ENCODE data around the gene FOXJ1.

The FOXJ1 gene

GRCh38 chr17:76140661-76141211 lies 309 bp downstream of the FOXJ1 start:
- DNase-seq = no peak

- DNase-seq = no peak
These were observed 1.0 kb downstream of the FOXJ1 start for GRCh38 chr17:76139801-76140660.

- DNase-seq = no peak
These were observed 1.9 kb downstream of the FOXJ1 start for GRCh38 chr17:76138896-76139752.

GRCh38 chr17:76138234-76138895 lies 2.7 kb downstream of the FOXJ1 start:
- DNase-seq = no peak

- DNase-seq = no peak
These were observed 3.5 kb downstream of the FOXJ1 start for GRCh38 chr17:76137351-76138233.

GRCh38 chr17:76137001-76137350 lies 4.1 kb downstream of the FOXJ1 start:
- DNase-seq = no peak

GRCh38 chr17:76136276-76137000 lies 4.6 kb downstream of the FOXJ1 start:
- no peak for DNase-seq

GRCh38 chr17:76135810-76136188 lies 5.2 kb downstream of the FOXJ1 start:
- no peak for DNase-seq

- DNase-seq = no peak
These were observed 5.9 kb downstream of the FOXJ1 start for GRCh38 chr17:76134911-76135809.

GRCh38 chr17:76132574-76133338 lies 8.3 kb downstream of the FOXJ1 start:
- DNase-seq = no peak

GRCh38 chr17:76131692-76132573 lies 9.1 kb downstream of the FOXJ1 start:
- no peak for DNase-seq

GRCh38 chr17:76131051-76131691 lies 9.9 kb downstream of the FOXJ1 start:
- no peak for DNase-seq

GRCh38 chr17:76130473-76130872 lies 10.6 kb downstream of the FOXJ1 start:
- DNase-seq = no peak

GRCh38 chr17:76125922-76126321 lies 15.1 kb downstream of the FOXJ1 start:
- no peak for DNase-seq

- DNase-seq = no peak
These were observed 15.7 kb downstream of the FOXJ1 start for GRCh38 chr17:76125391-76125675.

GRCh38 chr17:76124582-76125390 lies 16.3 kb downstream of the FOXJ1 start:
- DNase-seq = no peak
